ENCODE measurements around the gene ACOT8.
"Not testable (repeated sequence)": the region's sequence is repeated elsewhere in the genome, so short reads cannot be mapped to it uniquely, and the experiment has no call there.

The ACOT8 gene

GRCh38 chr20:45857114-45857881, at the start of gene ACOT8, which contains the start of gene ZSWIM3:
Gene ACOT8, minus strand, starts transcription at chr20:45857392. Its CDS starts 77 bp downstream, at chr20:45857315.
Gene ZSWIM3, plus strand, starts transcription at chr20:45857614. Its CDS starts 212 bp downstream, at chr20:45857826.
- Histone ChIP-seq H3K4me1 (ENCODE audit: control insufficient read depth in 2 of 2, insufficient read depth in 2 of 2, low read length in 2 of 2) (peaks cover 23 to 29% of the 10 kb centered on the region in 2 donors), H3K9ac (ENCODE audit: low read depth in 1 of 2, low read length in 2 of 2) (peak within 1 kb of the TSS; percentile 84 to 91), H3K4me3 (ENCODE audit: low read length in 2 of 2) (peak within 1 kb of the TSS; percentile 95 to 96), H3K27ac (ENCODE audit: low read depth in 2 of 2, low read length in 2 of 2) (peak within 1 kb of the TSS; percentile 83 to 91), H3K36me3 (ENCODE audit: control insufficient read depth in 2 of 2, insufficient read depth in 2 of 2, low read length in 2 of 2) (peaks cover 2 to 11% of the 10 kb centered on the region in 2 donors), H3K9me3 (ENCODE audit: control insufficient read depth in 2 of 2, low read length in 2 of 2) (no peaks in the 10 kb centered on the region), H3K27me3 (ENCODE audit: control insufficient read depth in 2 of 2, insufficient read depth in 2 of 2, low read length in 2 of 2) (no peaks in the 10 kb centered on the region)

GRCh38 chr20:45905505-45906079, 48.4 kb upstream of the ACOT8 start:
- H3K9ac ChIP-seq (ENCODE audit: low read depth in 1 of 2, low read length in 2 of 2): no peak overlapping the region
- H3K9me3 ChIP-seq (ENCODE audit: control insufficient read depth in 2 of 2, low read length in 2 of 2): no peaks in the 10 kb centered on the region
- H3K36me3 ChIP-seq (ENCODE audit: control insufficient read depth in 2 of 2, insufficient read depth in 2 of 2, low read length in 2 of 2): peaks cover 0 to 6% of the 10 kb centered on the region in 2 donors
- no peak overlapping the region for H3K27ac ChIP-seq (ENCODE audit: low read depth in 2 of 2, low read length in 2 of 2)
- H3K27me3 ChIP-seq (ENCODE audit: control insufficient read depth in 2 of 2, insufficient read depth in 2 of 2, low read length in 2 of 2): no peaks in the 10 kb centered on the region
- peaks cover 0 to 2% of the 10 kb centered on the region in 2 donors for H3K4me1 ChIP-seq (ENCODE audit: control insufficient read depth in 2 of 2, insufficient read depth in 2 of 2, low read length in 2 of 2)
- H3K4me3 ChIP-seq (ENCODE audit: low read length in 2 of 2): no peak overlapping the region

- Histone ChIP-seq H3K36me3 (ENCODE audit: control insufficient read depth in 2 of 2, insufficient read depth in 2 of 2, low read length in 2 of 2) (peaks cover 0 to 6% of the 10 kb centered on the region in 2 donors), H3K4me1 (ENCODE audit: control insufficient read depth in 2 of 2, insufficient read depth in 2 of 2, low read length in 2 of 2) (peaks cover 0 to 2% of the 10 kb centered on the region in 2 donors), H3K9ac (ENCODE audit: low read depth in 1 of 2, low read length in 2 of 2) (no peak overlapping the region), H3K9me3 (ENCODE audit: control insufficient read depth in 2 of 2, low read length in 2 of 2) (no peaks in the 10 kb centered on the region), H3K27ac (ENCODE audit: low read depth in 2 of 2, low read length in 2 of 2) (no peak overlapping the region), H3K27me3 (ENCODE audit: control insufficient read depth in 2 of 2, insufficient read depth in 2 of 2, low read length in 2 of 2) (no peaks in the 10 kb centered on the region), H3K4me3 (ENCODE audit: low read length in 2 of 2) (no peak overlapping the region)
Measured at GRCh38 chr20:45904583-45905504, 47.7 kb upstream of the ACOT8 start.

- Histone ChIP-seq H3K9me3 (ENCODE audit: control insufficient read depth in 2 of 2, low read length in 2 of 2) (no peaks in the 10 kb centered on the region), H3K36me3 (ENCODE audit: control insufficient read depth in 2 of 2, insufficient read depth in 2 of 2, low read length in 2 of 2) (peaks cover 17 to 23% of the 10 kb centered on the region in 2 donors), H3K4me1 (ENCODE audit: control insufficient read depth in 2 of 2, insufficient read depth in 2 of 2, low read length in 2 of 2) (no peaks in the 10 kb centered on the region), H3K27ac (ENCODE audit: low read depth in 2 of 2, low read length in 2 of 2) (no peak overlapping the region), H3K9ac (ENCODE audit: low read depth in 1 of 2, low read length in 2 of 2) (no peak overlapping the region), H3K4me3 (ENCODE audit: low read length in 2 of 2) (no peak overlapping the region), H3K27me3 (ENCODE audit: control insufficient read depth in 2 of 2, insufficient read depth in 2 of 2, low read length in 2 of 2) (no peaks in the 10 kb centered on the region)
Measured at GRCh38 chr20:45902199-45902701, 45.1 kb upstream of the ACOT8 start.

- peaks cover 24 to 30% of the 10 kb centered on the region in 2 donors for H3K36me3 ChIP-seq (ENCODE audit: control insufficient read depth in 2 of 2, insufficient read depth in 2 of 2, low read length in 2 of 2)
- not testable (repeated sequence) for H3K4me1 ChIP-seq (ENCODE audit: control insufficient read depth in 2 of 2, insufficient read depth in 2 of 2, low read length in 2 of 2); H3K9ac ChIP-seq (ENCODE audit: low read depth in 1 of 2, low read length in 2 of 2); H3K9me3 ChIP-seq (ENCODE audit: control insufficient read depth in 2 of 2, low read length in 2 of 2); H3K27ac ChIP-seq (ENCODE audit: low read depth in 2 of 2, low read length in 2 of 2); H3K4me3 ChIP-seq (ENCODE audit: low read length in 2 of 2); H3K27me3 ChIP-seq (ENCODE audit: control insufficient read depth in 2 of 2, insufficient read depth in 2 of 2, low read length in 2 of 2)
Measured at GRCh38 chr20:45901332-45901731, 44.1 kb upstream of the ACOT8 start.

DNA sequence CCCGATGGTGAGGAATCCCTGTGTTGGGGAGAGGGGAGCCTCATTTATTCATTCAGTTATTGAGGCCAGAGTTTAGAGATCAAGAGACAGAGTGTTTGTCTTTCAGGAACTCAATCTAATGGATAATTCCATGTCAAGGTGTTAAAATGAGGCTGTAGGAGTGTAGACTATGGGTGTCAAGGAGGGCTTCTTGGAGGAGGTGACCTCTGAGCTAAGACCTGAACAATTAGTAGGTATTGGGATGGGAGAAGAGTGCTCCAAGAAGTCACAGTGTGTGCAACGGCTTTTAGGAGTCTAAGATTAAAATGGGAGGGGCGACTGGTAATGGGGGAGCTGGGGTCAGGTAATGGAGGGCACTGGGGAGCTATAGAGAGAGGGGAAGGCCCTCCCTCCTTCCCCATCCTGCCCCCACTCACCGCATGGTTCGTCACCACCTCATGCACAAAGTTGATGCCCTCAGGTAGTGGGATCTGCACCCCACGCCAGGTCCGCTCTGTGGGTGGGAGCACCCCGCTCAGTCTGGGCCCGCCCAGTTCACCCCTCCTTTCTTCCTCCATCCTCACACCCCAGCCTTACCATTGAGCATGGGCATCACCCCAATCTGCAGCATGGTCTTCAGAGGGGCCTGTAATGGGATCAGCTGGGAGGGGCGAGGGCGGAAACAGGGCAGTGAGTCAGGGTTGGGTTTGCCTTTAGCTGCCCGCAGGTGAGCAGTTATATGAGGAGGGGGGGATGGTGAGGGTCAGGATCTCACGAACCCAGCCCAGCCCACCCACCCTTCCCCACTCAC, 42.0 kb upstream of the ACOT8 start:
- H3K4me3 ChIP-seq (ENCODE audit: low read length in 2 of 2): no peak overlapping the region
- no peaks in the 10 kb centered on the region for H3K4me1 ChIP-seq (ENCODE audit: control insufficient read depth in 2 of 2, insufficient read depth in 2 of 2, low read length in 2 of 2)
- no peak overlapping the region for H3K9ac ChIP-seq (ENCODE audit: low read depth in 1 of 2, low read length in 2 of 2)
- H3K27me3 ChIP-seq (ENCODE audit: control insufficient read depth in 2 of 2, insufficient read depth in 2 of 2, low read length in 2 of 2): no peaks in the 10 kb centered on the region
- peaks cover 35 to 46% of the 10 kb centered on the region in 2 donors for H3K36me3 ChIP-seq (ENCODE audit: control insufficient read depth in 2 of 2, insufficient read depth in 2 of 2, low read length in 2 of 2)
- H3K27ac ChIP-seq (ENCODE audit: low read depth in 2 of 2, low read length in 2 of 2): no peak overlapping the region
- H3K9me3 ChIP-seq (ENCODE audit: control insufficient read depth in 2 of 2, low read length in 2 of 2): no peaks in the 10 kb centered on the region

- H3K4me3 ChIP-seq (ENCODE audit: low read length in 2 of 2): no peak overlapping the region
- no peak overlapping the region for H3K9ac ChIP-seq (ENCODE audit: low read depth in 1 of 2, low read length in 2 of 2)
- no peaks in the 10 kb centered on the region for H3K9me3 ChIP-seq (ENCODE audit: control insufficient read depth in 2 of 2, low read length in 2 of 2)
- peaks cover 3% of the 10 kb centered on the region in 2 donors for H3K4me1 ChIP-seq (ENCODE audit: control insufficient read depth in 2 of 2, insufficient read depth in 2 of 2, low read length in 2 of 2)
- no peaks in the 10 kb centered on the region for H3K27me3 ChIP-seq (ENCODE audit: control insufficient read depth in 2 of 2, insufficient read depth in 2 of 2, low read length in 2 of 2)
- H3K27ac ChIP-seq (ENCODE audit: low read depth in 2 of 2, low read length in 2 of 2): no peak overlapping the region
- H3K36me3 ChIP-seq (ENCODE audit: control insufficient read depth in 2 of 2, insufficient read depth in 2 of 2, low read length in 2 of 2): peaks cover 41 to 51% of the 10 kb centered on the region in 2 donors
Measured at GRCh38 chr20:45898285-45898684, 41.1 kb upstream of the ACOT8 start.

DNA sequence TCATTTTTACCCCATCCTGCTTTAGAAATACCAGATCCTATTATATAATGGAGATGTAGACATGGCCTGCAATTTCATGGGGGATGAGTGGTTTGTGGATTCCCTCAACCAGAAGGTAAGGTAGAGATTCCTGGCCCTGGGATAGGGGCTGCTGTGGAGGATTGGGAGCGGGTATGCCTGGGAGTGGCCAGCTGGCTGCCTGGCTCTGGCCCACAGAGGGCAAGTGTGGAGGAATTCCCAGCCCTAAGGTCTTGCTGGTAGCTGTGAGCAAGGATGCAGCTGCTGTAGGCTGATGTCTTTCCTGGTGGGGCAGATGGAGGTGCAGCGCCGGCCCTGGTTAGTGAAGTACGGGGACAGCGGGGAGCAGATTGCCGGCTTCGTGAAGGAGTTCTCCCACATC, 40.5 kb upstream of the ACOT8 start:
- Histone ChIP-seq H3K36me3 (ENCODE audit: control insufficient read depth in 2 of 2, insufficient read depth in 2 of 2, low read length in 2 of 2) (peaks cover 41 to 55% of the 10 kb centered on the region in 2 donors), H3K4me1 (ENCODE audit: control insufficient read depth in 2 of 2, insufficient read depth in 2 of 2, low read length in 2 of 2) (peaks cover 8 to 9% of the 10 kb centered on the region in 2 donors), H3K9me3 (ENCODE audit: control insufficient read depth in 2 of 2, low read length in 2 of 2) (no peaks in the 10 kb centered on the region), H3K9ac (ENCODE audit: low read depth in 1 of 2, low read length in 2 of 2) (no peak overlapping the region), H3K27me3 (ENCODE audit: control insufficient read depth in 2 of 2, insufficient read depth in 2 of 2, low read length in 2 of 2) (no peaks in the 10 kb centered on the region), H3K27ac (ENCODE audit: low read depth in 2 of 2, low read length in 2 of 2) (no peak overlapping the region), H3K4me3 (ENCODE audit: low read length in 2 of 2) (no peak overlapping the region)

DNA sequence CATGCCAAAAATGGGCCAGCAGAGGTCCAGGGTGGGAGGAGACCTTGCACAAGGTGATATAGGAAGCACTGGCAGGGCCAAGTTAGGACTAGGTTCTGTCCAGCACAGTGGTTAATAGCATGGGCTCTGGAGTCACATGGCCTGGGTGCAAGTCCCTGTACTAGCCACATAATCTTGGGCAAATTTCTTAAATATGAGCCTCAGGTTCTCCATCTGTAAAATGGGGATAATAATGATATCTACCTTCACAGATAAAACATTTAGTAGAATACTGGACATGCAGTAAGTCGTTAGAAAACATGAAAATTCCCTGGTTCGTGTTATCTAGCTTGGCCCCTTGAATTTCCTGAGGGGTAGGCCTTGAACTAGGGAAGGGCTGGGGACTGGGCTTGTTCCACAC, 40.1 kb upstream of the ACOT8 start:
- H3K4me1 ChIP-seq (ENCODE audit: control insufficient read depth in 2 of 2, insufficient read depth in 2 of 2, low read length in 2 of 2): peaks cover 12 to 13% of the 10 kb centered on the region in 2 donors
- H3K4me3 ChIP-seq (ENCODE audit: low read length in 2 of 2): no peak overlapping the region
- H3K36me3 ChIP-seq (ENCODE audit: control insufficient read depth in 2 of 2, insufficient read depth in 2 of 2, low read length in 2 of 2): peaks cover 41 to 56% of the 10 kb centered on the region in 2 donors

More for the DNA sequence above, 40.1 kb upstream of the ACOT8 start:
- Histone ChIP-seq H3K9ac (ENCODE audit: low read depth in 1 of 2, low read length in 2 of 2) (no peak overlapping the region), H3K27me3 (ENCODE audit: control insufficient read depth in 2 of 2, insufficient read depth in 2 of 2, low read length in 2 of 2) (no peaks in the 10 kb centered on the region), H3K9me3 (ENCODE audit: control insufficient read depth in 2 of 2, low read length in 2 of 2) (no peaks in the 10 kb centered on the region), H3K27ac (ENCODE audit: low read depth in 2 of 2, low read length in 2 of 2) (no peak overlapping the region)
